Measurements from ENCODE around the gene TSHB. TPM values are rescaled to one million over a fixed set of nuclear protein-coding genes. Genes with fewer than 3 reads are reported as not detected.

TSHB gene
- total RNA-seq, 2 donors from 2014 or later: not detected

- 89% methylated on average over 1 of the region's 1 CpG; no CpG with 5 or more reads in 1 of the 2 experiments for WGBS, 2 experiments (ENCODE audit: insufficient coverage in 1 of 2, insufficient read length in 1 of 2)
- no peaks in the 10 kb centered on the region for H3K9me3 Mint-ChIP-seq
- H3K36me3 Mint-ChIP-seq (ENCODE audit: low read depth): no peaks in the 10 kb centered on the region
- no peak for TF ChIP-seq CTCF (conservative IDR thresholded peaks at IDR 0.05)
- H3K4me3 ChIP-seq (ENCODE audit: low read length): no peak overlapping the region
- H3K9me3 ChIP-seq (ENCODE audit: control insufficient read depth, low read length): no peaks in the 10 kb centered on the region
- H3K9ac ChIP-seq (ENCODE audit: extremely low read depth, low read length, poor library complexity, severe bottlenecking): no peak overlapping the region
- no peak for DNase-seq
- peaks cover 4% of the 10 kb centered on the region for H3K27me3 Mint-ChIP-seq (ENCODE audit: insufficient read depth)
- no peaks in the 10 kb centered on the region for H3K4me1 Mint-ChIP-seq
- peaks cover 5% of the 10 kb centered on the region for H3K4me1 ChIP-seq (ENCODE audit: control insufficient read depth, insufficient read depth, low read length)
- no peak overlapping the region for H3K27ac ChIP-seq (ENCODE audit: low read depth, low read length)
- no peak overlapping the region for H3K4me3 Mint-ChIP-seq
- no peaks in the 10 kb centered on the region for H3K27me3 ChIP-seq (ENCODE audit: control insufficient read depth, insufficient read depth, low read length, poor library complexity, severe bottlenecking)
- no peaks in the 10 kb centered on the region for H3K36me3 ChIP-seq (ENCODE audit: control insufficient read depth, insufficient read depth, low read length)
- no peak overlapping the region for H3K27ac Mint-ChIP-seq
Observed at GRCh38 chr1:115035652-115036051, 6.0 kb downstream of the TSHB start.

GRCh38 chr1:115036814-115037507 is 7.3 kb downstream of the TSHB start:
- peak overlapping the region; percentile 52 for H3K4me3 ChIP-seq (ENCODE audit: low read length)
- no peak overlapping the region for H3K27ac Mint-ChIP-seq
- H3K36me3 Mint-ChIP-seq (ENCODE audit: low read depth): no peaks in the 10 kb centered on the region
- H3K27ac ChIP-seq (ENCODE audit: low read depth, low read length): no peak overlapping the region
- H3K9ac ChIP-seq (ENCODE audit: extremely low read depth, low read length, poor library complexity, severe bottlenecking): no peak overlapping the region
- no peaks in the 10 kb centered on the region for H3K9me3 Mint-ChIP-seq
- WGBS, 2 experiments (ENCODE audit: insufficient coverage in 1 of 2, insufficient read length in 1 of 2): 84% methylated on average over 2 to 4 of the region's 4 CpGs
- H3K4me3 Mint-ChIP-seq: no peak overlapping the region
- H3K4me1 Mint-ChIP-seq: no peaks in the 10 kb centered on the region
- H3K27me3 ChIP-seq (ENCODE audit: control insufficient read depth, insufficient read depth, low read length, poor library complexity, severe bottlenecking): no peaks in the 10 kb centered on the region
- peaks cover 5% of the 10 kb centered on the region for H3K4me1 ChIP-seq (ENCODE audit: control insufficient read depth, insufficient read depth, low read length)
- no peaks in the 10 kb centered on the region for H3K9me3 ChIP-seq (ENCODE audit: control insufficient read depth, low read length)
- DNase-seq: no peak
- H3K36me3 ChIP-seq (ENCODE audit: control insufficient read depth, insufficient read depth, low read length): no peaks in the 10 kb centered on the region
- no peak for TF ChIP-seq CTCF (conservative IDR thresholded peaks at IDR 0.05)
- H3K27me3 Mint-ChIP-seq (ENCODE audit: insufficient read depth): peaks cover 4% of the 10 kb centered on the region

- Mint-ChIP-seq H3K9me3 (no peaks in the 10 kb centered on the region), H3K27me3 (ENCODE audit: insufficient read depth) (no peaks in the 10 kb centered on the region), H3K4me1 (no peaks in the 10 kb centered on the region), H3K27ac (no peak overlapping the region), H3K36me3 (ENCODE audit: low read depth) (no peaks in the 10 kb centered on the region), H3K4me3 (no peak overlapping the region)
- peak; percentile 67 for TF ChIP-seq CTCF (conservative IDR thresholded peaks at IDR 0.05)
- H3K27me3 ChIP-seq (ENCODE audit: control insufficient read depth, insufficient read depth, low read length, poor library complexity, severe bottlenecking): no peaks in the 10 kb centered on the region
- no peak overlapping the region for H3K9ac ChIP-seq (ENCODE audit: extremely low read depth, low read length, poor library complexity, severe bottlenecking)
- H3K27ac ChIP-seq (ENCODE audit: low read depth, low read length): no peak overlapping the region
- 100% methylated on average over 1 of the region's 2 CpGs for WGBS, 2 experiments (ENCODE audit: insufficient coverage in 1 of 2, insufficient read length in 1 of 2)
- peaks cover 5% of the 10 kb centered on the region for H3K4me1 ChIP-seq (ENCODE audit: control insufficient read depth, insufficient read depth, low read length)
- DNase-seq: no peak
- H3K9me3 ChIP-seq (ENCODE audit: control insufficient read depth, low read length): no peaks in the 10 kb centered on the region
- H3K4me3 ChIP-seq (ENCODE audit: low read length): no peak overlapping the region
- H3K36me3 ChIP-seq (ENCODE audit: control insufficient read depth, insufficient read depth, low read length): no peaks in the 10 kb centered on the region
Observed at GRCh38 chr1:115040501-115040900, 10.9 kb downstream of the TSHB start.

All from endodermal cell (in vitro differentiated cells).